ENCODE measurements around the gene ODAD2.

GRCh38 chr10:27950242-27950564 is 48.7 kb downstream of the ODAD2 start:
- TF ChIP-seq CTCF (conservative IDR thresholded peaks at IDR 0.05 in 1 of 2, IDR thresholded peaks at IDR 0.05 in 1 of 2; ENCODE audit: extremely low read depth in 1 of 2, insufficient read depth in 1 of 2, low read depth in 1 of 2, low read length in 2 of 2) (no peak), EZH2 (IDR thresholded peaks at IDR 0.05; ENCODE audit: borderline replicate concordance, low read length) (no peak)

Data from mammary epithelial cell (primary cell).